Measurements from ENCODE around the gene CHN1.

CHN1 gene

GRCh38 chr2:174888146-174888545, 117.0 kb downstream of the CHN1 start:
- TF ChIP-seq CTCF (IDR thresholded peaks at IDR 0.05; ENCODE audit: extremely low read depth, missing control alignments), result no peak
- no peak for DNase-seq (ENCODE audit: low spot score)

GRCh38 chr2:174882416-174882815, 122.8 kb downstream of the CHN1 start:
- no peak for DNase-seq (ENCODE audit: low spot score)
- no peak for TF ChIP-seq CTCF (IDR thresholded peaks at IDR 0.05; ENCODE audit: extremely low read depth, missing control alignments)

- no peak for DNase-seq (ENCODE audit: low spot score)
- TF ChIP-seq CTCF (IDR thresholded peaks at IDR 0.05; ENCODE audit: extremely low read depth, missing control alignments), result no peak
These were observed 123.5 kb downstream of the CHN1 start for GRCh38 chr2:174881678-174882077.

- TF ChIP-seq CTCF (IDR thresholded peaks at IDR 0.05; ENCODE audit: extremely low read depth, missing control alignments), result no peak
- DNase-seq (ENCODE audit: low spot score), result no peak
These were observed 126.5 kb downstream of the CHN1 start for GRCh38 chr2:174878537-174879147.

GRCh38 chr2:174877751-174878150, 127.4 kb downstream of the CHN1 start:
- TF ChIP-seq CTCF (IDR thresholded peaks at IDR 0.05; ENCODE audit: extremely low read depth, missing control alignments), result no peak
- no peak for DNase-seq (ENCODE audit: low spot score)

GRCh38 chr2:174877301-174877700, 127.9 kb downstream of the CHN1 start:
- TF ChIP-seq CTCF (IDR thresholded peaks at IDR 0.05; ENCODE audit: extremely low read depth, missing control alignments), result no peak
- DNase-seq (ENCODE audit: low spot score), result no peak

- DNase-seq (ENCODE audit: low spot score), result no peak
- TF ChIP-seq CTCF (IDR thresholded peaks at IDR 0.05; ENCODE audit: extremely low read depth, missing control alignments), result no peak
These were observed 131.1 kb downstream of the CHN1 start for GRCh38 chr2:174874085-174874484.
